Measurements from ENCODE around the gene ZNF491. TPM values are rescaled to one million over a fixed set of nuclear protein-coding genes. Genes with fewer than 3 reads are reported as not detected.

Gene ZNF491
- polyA plus RNA-seq, 1 donor from 2014 or later: 29.8 TPM

GRCh38 chr19:11759805-11760204 lies 38.5 kb upstream of the ZNF491 start:
- Histone ChIP-seq H3K9ac (ENCODE audit: low read length) (no peak overlapping the region), H4K20me1 (ENCODE audit: insufficient read depth) (no peaks in the 10 kb centered on the region), H3K27me3 (ENCODE audit: insufficient read depth, low read depth, low read length) (no peaks in the 10 kb centered on the region), H3F3A (ENCODE audit: insufficient read depth, low read length, poor library complexity, severe bottlenecking) (no peaks in the 10 kb centered on the region), H3K36me3 (ENCODE audit: insufficient read depth, low read length) (no peaks in the 10 kb centered on the region), H2AFZ (ENCODE audit: low read depth, low read length) (no peak overlapping the region), H3K79me2 (replicated peaks; ENCODE audit: insufficient read depth, low read length) (no peaks in the 10 kb centered on the region), H3K27ac (ENCODE audit: low read length) (no peak overlapping the region), H3K4me3 (ENCODE audit: low read length) (no peak overlapping the region), H3K9me3 (ENCODE audit: low read length) (peaks cover 8% of the 10 kb centered on the region), H3K4me2 (ENCODE audit: low read length) (no peak overlapping the region), H3K9me2 (ENCODE audit: insufficient read depth, low read length) (no peaks in the 10 kb centered on the region)
- no peak for TF ChIP-seq CTCF (IDR thresholded peaks at IDR 0.05; ENCODE audit: poor library complexity, severe bottlenecking)
- no peak for TF ChIP-seq TAF1 (IDR thresholded peaks at IDR 0.05; ENCODE audit: low read depth)
- no peak for TF ChIP-seq SMC3 (conservative IDR thresholded peaks at IDR 0.05; ENCODE audit: poor library complexity)
- no peak for TF ChIP-seq POLR2AphosphoS5 (IDR thresholded peaks at IDR 0.05)
- TF ChIP-seq EP300 (conservative IDR thresholded peaks at IDR 0.05; ENCODE audit: poor library complexity, severe bottlenecking): no peak
- TF ChIP-seq, protein P1, sequence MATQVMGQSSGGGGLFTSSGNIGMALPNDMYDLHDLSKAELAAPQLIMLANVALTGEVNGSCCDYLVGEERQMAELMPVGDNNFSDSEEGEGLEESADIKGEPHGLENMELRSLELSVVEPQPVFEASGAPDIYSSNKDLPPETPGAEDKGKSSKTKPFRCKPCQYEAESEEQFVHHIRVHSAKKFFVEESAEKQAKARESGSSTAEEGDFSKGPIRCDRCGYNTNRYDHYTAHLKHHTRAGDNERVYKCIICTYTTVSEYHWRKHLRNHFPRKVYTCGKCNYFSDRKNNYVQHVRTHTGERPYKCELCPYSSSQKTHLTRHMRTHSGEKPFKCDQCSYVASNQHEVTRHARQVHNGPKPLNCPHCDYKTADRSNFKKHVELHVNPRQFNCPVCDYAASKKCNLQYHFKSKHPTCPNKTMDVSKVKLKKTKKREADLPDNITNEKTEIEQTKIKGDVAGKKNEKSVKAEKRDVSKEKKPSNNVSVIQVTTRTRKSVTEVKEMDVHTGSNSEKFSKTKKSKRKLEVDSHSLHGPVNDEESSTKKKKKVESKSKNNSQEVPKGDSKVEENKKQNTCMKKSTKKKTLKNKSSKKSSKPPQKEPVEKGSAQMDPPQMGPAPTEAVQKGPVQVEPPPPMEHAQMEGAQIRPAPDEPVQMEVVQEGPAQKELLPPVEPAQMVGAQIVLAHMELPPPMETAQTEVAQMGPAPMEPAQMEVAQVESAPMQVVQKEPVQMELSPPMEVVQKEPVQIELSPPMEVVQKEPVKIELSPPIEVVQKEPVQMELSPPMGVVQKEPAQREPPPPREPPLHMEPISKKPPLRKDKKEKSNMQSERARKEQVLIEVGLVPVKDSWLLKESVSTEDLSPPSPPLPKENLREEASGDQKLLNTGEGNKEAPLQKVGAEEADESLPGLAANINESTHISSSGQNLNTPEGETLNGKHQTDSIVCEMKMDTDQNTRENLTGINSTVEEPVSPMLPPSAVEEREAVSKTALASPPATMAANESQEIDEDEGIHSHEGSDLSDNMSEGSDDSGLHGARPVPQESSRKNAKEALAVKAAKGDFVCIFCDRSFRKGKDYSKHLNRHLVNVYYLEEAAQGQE (IDR thresholded peaks at IDR 0.05; ENCODE audit: borderline replicate concordance): no peak
- no peak for TF ChIP-seq RAD21 (conservative IDR thresholded peaks at IDR 0.05)
- TF ChIP-seq EZH2 (IDR thresholded peaks at IDR 0.05; ENCODE audit: borderline replicate concordance, insufficient read depth, low read length, poor library complexity, severe bottlenecking): no peak
- no peak for TF ChIP-seq MXI1 (conservative IDR thresholded peaks at IDR 0.05; ENCODE audit: poor library complexity, severe bottlenecking)

DNA sequence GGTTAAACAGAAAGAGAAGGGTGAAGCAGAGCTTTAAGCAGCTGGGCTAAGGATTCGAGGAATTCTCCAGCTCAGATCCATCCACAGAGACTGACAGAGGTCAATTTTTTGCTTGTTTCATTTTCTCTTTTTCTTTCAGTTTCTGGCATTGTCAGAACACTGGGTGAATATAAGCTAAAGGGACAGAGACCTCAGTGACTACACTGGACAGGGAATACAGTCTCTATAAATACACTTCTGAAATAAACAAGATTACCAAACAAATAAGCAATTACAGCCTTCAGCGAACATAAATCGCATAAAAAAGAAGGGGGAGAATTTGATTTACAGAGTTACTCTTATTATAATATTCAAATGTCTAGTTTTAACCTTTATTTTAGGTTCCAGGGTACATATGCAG lies 35.2 kb upstream of the ZNF491 start:
- no peak overlapping the region for H2AFZ ChIP-seq (ENCODE audit: low read depth, low read length)
- no peaks in the 10 kb centered on the region for H3F3A ChIP-seq (ENCODE audit: insufficient read depth, low read length, poor library complexity, severe bottlenecking)
- no peak overlapping the region for H3K4me3 ChIP-seq (ENCODE audit: low read length)
- H3K79me2 ChIP-seq (replicated peaks; ENCODE audit: insufficient read depth, low read length): peaks cover 4% of the 10 kb centered on the region
- no peak overlapping the region for H3K4me2 ChIP-seq (ENCODE audit: low read length)
- peaks cover 3% of the 10 kb centered on the region for H3K27me3 ChIP-seq (ENCODE audit: insufficient read depth, low read depth, low read length)
- H4K20me1 ChIP-seq (ENCODE audit: insufficient read depth): no peaks in the 10 kb centered on the region
- no peaks in the 10 kb centered on the region for H3K36me3 ChIP-seq (ENCODE audit: insufficient read depth, low read length)
- H3K9me2 ChIP-seq (ENCODE audit: insufficient read depth, low read length): no peaks in the 10 kb centered on the region
- no peaks in the 10 kb centered on the region for H3K9me3 ChIP-seq (ENCODE audit: low read length)
- no peak overlapping the region for H3K9ac ChIP-seq (ENCODE audit: low read length)
- no peak overlapping the region for H3K27ac ChIP-seq (ENCODE audit: low read length)
- TF ChIP-seq POLR2AphosphoS5 (IDR thresholded peaks at IDR 0.05) (no peak), RAD21 (conservative IDR thresholded peaks at IDR 0.05) (no peak), CTCF (IDR thresholded peaks at IDR 0.05; ENCODE audit: poor library complexity, severe bottlenecking) (no peak), MXI1 (conservative IDR thresholded peaks at IDR 0.05; ENCODE audit: poor library complexity, severe bottlenecking) (no peak), EZH2 (IDR thresholded peaks at IDR 0.05; ENCODE audit: borderline replicate concordance, insufficient read depth, low read length, poor library complexity, severe bottlenecking) (no peak), SMC3 (conservative IDR thresholded peaks at IDR 0.05; ENCODE audit: poor library complexity) (no peak), EP300 (conservative IDR thresholded peaks at IDR 0.05; ENCODE audit: poor library complexity, severe bottlenecking) (no peak), TAF1 (IDR thresholded peaks at IDR 0.05; ENCODE audit: low read depth) (no peak)
- TF ChIP-seq, protein P1 (IDR thresholded peaks at IDR 0.05; ENCODE audit: borderline replicate concordance): no peak

Measured in neural cell (in vitro differentiated cells).